ENCODE measurements around the gene C2orf76. TPM values are rescaled to one million over a fixed set of nuclear protein-coding genes. Genes with fewer than 3 reads are reported as not detected.
A peak's percentile ranks its signal among the peaks of the same experiment; 100 is the strongest.

C2orf76 gene
- total RNA-seq (ENCODE audit: low replicate concordance), result 10.8 and 11.7 TPM in 2 replicates
- long read RNA-seq, partial matches to known transcripts, result 0 of 3 reads
- long read RNA-seq, other reads (novel, unspliced or antisense), result 0 of 3 reads

- Mint-ChIP-seq H3K36me3 (peaks cover 24% of the 10 kb centered on the region), H3K9me3 (no peaks in the 10 kb centered on the region), H3K4me3 (peak within 1 kb of the TSS; percentile 100), H3K27me3 (no peaks in the 10 kb centered on the region), H3K4me1 (ENCODE audit: unreplicated experiment) (peaks cover 20% of the 10 kb centered on the region), H3K27ac (peak within 1 kb of the TSS; percentile 92)
- TF ChIP-seq CTCF (conservative IDR thresholded peaks at IDR 0.05), result no peak
- DNase-seq (ENCODE audit: extremely low spot score, unreplicated experiment), result peak; percentile 94
Measured at GRCh38 chr2:119366649-119367471, at the start of gene C2orf76, which contains the start of gene DBI. TSS of gene C2orf76 (minus strand) at chr2:119366834. CDS start at chr2:119339959, 26,875 bp downstream. TSS of gene DBI (plus strand) at chr2:119366977. CDS start at chr2:119367052, 75 bp downstream.

GRCh38 chr2:119415630-119416029 lies 49.0 kb upstream of the C2orf76 start:
- no peak overlapping the region for H3K4me3 Mint-ChIP-seq
- no peak overlapping the region for H3K27ac Mint-ChIP-seq
- no peaks in the 10 kb centered on the region for H3K36me3 Mint-ChIP-seq
- TF ChIP-seq CTCF (conservative IDR thresholded peaks at IDR 0.05), result no peak
- no peak for DNase-seq (ENCODE audit: extremely low spot score, unreplicated experiment)
- peaks cover 7% of the 10 kb centered on the region for H3K4me1 Mint-ChIP-seq (ENCODE audit: unreplicated experiment)
- H3K9me3 Mint-ChIP-seq, result no peaks in the 10 kb centered on the region
- H3K27me3 Mint-ChIP-seq, result no peaks in the 10 kb centered on the region

- Mint-ChIP-seq H3K9me3 (no peaks in the 10 kb centered on the region), H3K27me3 (no peaks in the 10 kb centered on the region), H3K4me3 (no peak overlapping the region), H3K4me1 (ENCODE audit: unreplicated experiment) (peaks cover 3% of the 10 kb centered on the region), H3K36me3 (no peaks in the 10 kb centered on the region), H3K27ac (no peak overlapping the region)
- no peak for TF ChIP-seq CTCF (conservative IDR thresholded peaks at IDR 0.05)
- DNase-seq (ENCODE audit: extremely low spot score, unreplicated experiment), result no peak
Measured at GRCh38 chr2:119414894-119415293, 48.3 kb upstream of the C2orf76 start.

- TF ChIP-seq CTCF (conservative IDR thresholded peaks at IDR 0.05), result no peak
- peaks cover 8% of the 10 kb centered on the region for H3K4me1 Mint-ChIP-seq (ENCODE audit: unreplicated experiment)
Measured at GRCh38 chr2:119409506-119409905, 42.9 kb upstream of the C2orf76 start.

GRCh38 chr2:119408221-119408619 lies 41.6 kb upstream of the C2orf76 start:
- Mint-ChIP-seq H3K36me3 (no peaks in the 10 kb centered on the region), H3K4me3 (no peak overlapping the region), H3K9me3 (no peaks in the 10 kb centered on the region), H3K4me1 (ENCODE audit: unreplicated experiment) (peaks cover 8% of the 10 kb centered on the region), H3K27ac (no peak overlapping the region), H3K27me3 (no peaks in the 10 kb centered on the region)
- no peak for TF ChIP-seq CTCF (conservative IDR thresholded peaks at IDR 0.05)
- DNase-seq (ENCODE audit: extremely low spot score, unreplicated experiment), result peak; percentile 37

More at GRCh38 chr2:119409506-119409905, 42.9 kb upstream of the C2orf76 start:
- DNase-seq (ENCODE audit: extremely low spot score, unreplicated experiment), result no peak
- no peaks in the 10 kb centered on the region for H3K36me3 Mint-ChIP-seq
- no peaks in the 10 kb centered on the region for H3K27me3 Mint-ChIP-seq
- H3K4me3 Mint-ChIP-seq, result no peak overlapping the region
- H3K9me3 Mint-ChIP-seq, result no peaks in the 10 kb centered on the region
- no peak overlapping the region for H3K27ac Mint-ChIP-seq
